Left cardiac atrium (tissue), 4 donors: ENCODE results near the gene LTO1. TPM values are rescaled to one million over a fixed set of nuclear protein-coding genes. Genes with fewer than 3 reads are reported as not detected.
A peak's percentile ranks its signal among the peaks of the same experiment; 100 is the strongest.

Source experiments
- ATAC-seq, 2 donors: fragments of 200-7000 bp; cut with Tn5 transposase; one replicate each; pipeline ENCODE4 v1.9.1; 2020; ENCODE audit warnings: mild to moderate bottlenecking in 2 of 2, moderate library complexity in 2 of 2
- DNase-seq: peaks from one replicate; pipeline ENCODE4 v3.0.0-alpha.2; 2020
- intact Hi-C, 2 donors: fragments of 100-400 bp; cut with DNase I; formaldehyde crosslinking; loops; one replicate each; pipeline versions ENCODE4 v1.14.1 to v1.15.1; 2022 to 2023
- total RNA-seq, 2 donors: library from RNA; stranded (reverse); fragmentation: NEBNext Ultra II Directional; extraction: Animal tissue kit (Norgen Biotek cat#: 25700); gene quantifications; one replicate each; pipeline ENCODE4 v1.2.1, GENCODE V29; 2021
- donor health status: DM: no; HTN: yes; CAD: no.
- donor health status: DM: no; HTN: yes; CAD: no; lungs with severe emphysema.
- donor health status: DM: yes; HTN: yes; CAD: no.
- donor health status: Dilated cardiomyopathy.

Gene LTO1
- total RNA-seq, 2 donors from 2014 or later: 10.5 to 12.1 TPM

DNA sequence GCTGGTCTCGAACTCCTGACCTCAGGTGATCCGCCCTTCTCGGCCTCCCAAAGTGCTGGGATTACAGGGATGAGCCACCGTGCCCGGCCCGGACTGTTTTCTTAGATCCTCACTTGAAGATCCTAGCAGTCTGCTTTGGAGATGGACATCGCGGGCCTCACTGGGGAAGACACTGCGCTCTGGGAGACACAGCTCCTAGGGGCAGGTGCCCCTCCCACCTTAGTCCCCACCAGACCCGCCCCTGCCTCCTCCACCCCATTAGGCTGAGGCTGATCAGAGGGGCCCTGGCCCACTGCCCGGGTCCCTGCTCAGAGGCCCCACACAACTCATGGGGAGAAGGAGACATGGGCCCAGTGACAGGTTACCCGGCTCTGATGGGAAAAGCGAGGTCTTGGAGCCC lies 11.3 kb upstream of the LTO1 start:
- intact Hi-C loops: loop anchor here (2.0 to 10.0 kb wide), 4 partner anchors 202 to 508 kb away; no protein-coding TSS in a partner anchor
- DNase-seq (no peak), ATAC-seq (no peak)

DNA sequence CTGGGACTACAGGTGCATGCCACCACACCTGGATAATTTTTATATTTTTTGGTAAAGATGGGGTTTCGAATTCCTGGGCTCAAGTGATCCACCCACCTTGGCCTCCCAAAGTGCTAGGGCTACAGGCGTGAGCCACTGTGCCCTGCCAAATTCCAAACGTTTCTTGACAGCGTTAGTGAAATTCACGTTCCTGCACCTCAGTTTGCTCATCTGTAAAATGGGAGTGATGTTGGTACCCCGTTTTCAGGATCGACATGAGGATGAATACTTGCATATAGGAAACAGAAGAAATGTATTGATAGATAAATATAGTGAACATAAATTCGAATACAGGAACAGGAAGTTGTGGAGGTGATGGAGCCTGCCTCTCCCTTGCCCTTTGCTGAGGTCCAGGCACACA lies 10.2 kb upstream of the LTO1 start:
- intact Hi-C loops: loop anchor here (5.0 to 10.0 kb wide), 3 partner anchors 207 to 509 kb away; no protein-coding TSS in a partner anchor
- ATAC-seq (no peak), DNase-seq (no peak)

DNA sequence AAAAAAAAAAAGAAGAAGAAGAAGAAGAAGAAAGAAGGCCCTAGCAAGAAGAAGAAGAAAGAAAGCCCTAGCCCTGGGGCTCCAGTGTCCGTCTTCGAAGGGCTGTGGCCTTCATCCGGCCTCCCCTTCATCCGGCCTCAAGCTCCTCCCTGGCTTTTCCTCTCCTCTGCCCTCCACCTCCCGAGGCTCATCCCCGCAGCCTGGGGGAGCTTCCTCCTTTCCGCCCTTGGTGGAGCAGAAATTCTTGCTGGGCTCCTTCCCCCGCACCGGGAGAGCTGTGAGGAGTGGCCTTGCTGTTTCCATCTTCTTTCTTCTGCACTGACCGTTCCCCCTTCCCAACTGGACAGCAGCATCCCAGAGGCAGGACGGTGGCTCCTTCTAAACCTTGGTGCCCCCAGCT lies 9.5 kb upstream of the LTO1 start:
- DNase-seq (no peak), ATAC-seq (no peak)
- intact Hi-C loops: loop anchor here (5.0 to 10.0 kb wide), 3 partner anchors 208 to 510 kb away; no protein-coding TSS in a partner anchor

DNA sequence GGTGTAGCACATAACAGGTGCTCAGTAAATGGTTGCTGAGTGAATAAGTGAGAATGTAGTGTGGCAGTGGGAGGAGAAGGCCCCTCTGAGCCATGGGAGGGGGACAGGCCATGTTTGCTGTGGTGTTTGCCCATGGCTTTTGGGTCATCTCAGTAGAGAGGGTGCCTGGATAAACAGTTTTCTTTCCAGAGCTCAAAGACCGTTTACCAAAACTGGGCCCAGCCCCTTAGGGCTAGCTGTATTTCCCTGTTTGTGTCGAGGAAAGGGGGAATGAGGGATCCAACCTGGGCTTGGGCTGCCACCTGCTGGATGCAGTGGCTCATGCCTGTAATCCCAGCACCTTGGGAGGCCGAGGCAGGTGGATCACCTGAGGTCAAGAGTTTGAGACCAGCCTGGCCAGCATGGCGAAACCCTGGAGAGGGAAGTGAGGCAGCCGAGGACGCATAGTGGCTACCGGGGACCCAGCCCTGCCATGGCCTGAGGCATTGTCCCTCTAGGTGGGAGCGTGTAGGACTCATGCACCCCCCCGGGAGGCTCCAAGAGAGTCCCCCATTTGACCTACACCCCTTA lies 8.7 kb upstream of the LTO1 start:
- DNase-seq (no peak), ATAC-seq (no peak)
- intact Hi-C loops: loop anchor here in 1 of 2 donors (10.0 kb wide), 1 partner anchor 511 kb away; no protein-coding TSS in a partner anchor

DNA sequence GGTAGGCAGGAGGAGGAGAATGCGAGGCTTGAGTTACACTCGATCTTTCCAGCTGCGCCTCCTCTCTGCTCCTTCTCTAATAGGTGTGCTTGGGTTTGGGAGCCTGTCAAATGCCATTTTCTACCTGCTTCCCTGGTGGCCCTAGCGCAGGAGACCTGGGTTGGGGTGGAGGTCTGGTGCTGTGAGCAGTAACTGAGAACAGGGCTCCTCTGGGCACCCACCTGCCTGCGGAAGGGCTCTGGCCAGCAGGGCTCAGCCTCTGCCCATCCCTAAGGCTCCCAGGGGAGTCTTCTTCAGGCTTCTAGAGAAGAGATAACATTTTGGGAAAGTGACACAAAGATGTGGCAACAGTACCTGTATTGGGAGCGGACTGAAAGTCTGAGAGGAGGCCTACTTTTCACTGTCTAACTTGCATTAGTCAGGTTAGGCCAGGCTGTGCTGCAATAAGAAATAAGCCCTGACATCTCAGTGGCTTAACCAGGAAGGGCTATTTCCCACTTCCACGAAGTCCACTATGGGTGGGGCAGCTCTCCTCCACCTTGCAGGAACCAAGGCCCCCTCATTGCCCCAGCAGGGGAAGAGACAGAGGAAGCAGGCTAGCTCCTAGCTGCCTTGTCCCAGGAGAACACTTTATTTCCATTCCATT lies 7.7 kb upstream of the LTO1 start:
- DNase-seq: no peak
- no peak for ATAC-seq
- intact Hi-C loops: loop anchor here in 1 of 2 donors (10.0 kb wide), 1 partner anchor 512 kb away; no protein-coding TSS in a partner anchor

DNA sequence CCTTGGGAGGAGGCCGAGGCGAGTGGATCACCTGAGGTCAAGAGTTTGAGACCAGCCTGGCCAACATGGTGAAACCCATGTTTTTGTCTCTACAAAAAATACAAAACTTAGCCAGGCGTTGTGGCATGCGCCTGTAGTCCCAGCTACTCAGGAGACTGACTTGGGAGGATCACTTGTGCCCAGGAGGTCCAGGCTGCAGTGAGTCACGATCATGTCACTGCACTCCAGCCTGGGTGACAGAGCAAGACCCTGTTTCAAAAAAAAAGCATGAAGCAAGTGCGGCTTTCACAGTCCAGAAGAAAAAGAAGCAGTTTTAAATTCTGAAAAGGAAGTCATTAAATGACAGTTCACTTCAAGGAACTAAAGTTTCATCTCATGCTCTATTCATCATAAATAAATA lies 7.1 kb upstream of the LTO1 start:
- intact Hi-C loops: loop anchor here in 1 of 2 donors (10.0 kb wide), 1 partner anchor 513 kb away; no protein-coding TSS in a partner anchor
- no peak for ATAC-seq

DNA sequence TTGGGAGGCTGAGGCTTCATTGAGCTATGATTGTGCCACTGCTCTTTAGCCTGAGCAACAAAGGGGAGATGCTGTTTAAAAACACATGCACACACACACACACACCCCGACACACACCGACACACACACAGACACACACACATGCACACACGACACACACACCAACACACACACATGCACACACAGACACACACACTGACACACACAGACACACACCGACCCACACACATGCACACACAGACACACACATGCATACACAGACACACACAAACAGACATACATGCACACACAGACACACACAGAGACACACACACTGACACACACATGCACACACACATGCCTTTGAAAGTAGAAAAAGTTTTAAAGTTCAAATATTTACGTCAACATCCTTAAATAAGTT lies 5.5 kb upstream of the LTO1 start:
- ATAC-seq (no peak), DNase-seq (no peak)
- intact Hi-C loops: loop anchor here in 1 of 2 donors (10.0 kb wide), 1 partner anchor 514 kb away; no protein-coding TSS in a partner anchor

More for the DNA sequence above, 7.1 kb upstream of the LTO1 start:
- DNase-seq: no peak

DNA sequence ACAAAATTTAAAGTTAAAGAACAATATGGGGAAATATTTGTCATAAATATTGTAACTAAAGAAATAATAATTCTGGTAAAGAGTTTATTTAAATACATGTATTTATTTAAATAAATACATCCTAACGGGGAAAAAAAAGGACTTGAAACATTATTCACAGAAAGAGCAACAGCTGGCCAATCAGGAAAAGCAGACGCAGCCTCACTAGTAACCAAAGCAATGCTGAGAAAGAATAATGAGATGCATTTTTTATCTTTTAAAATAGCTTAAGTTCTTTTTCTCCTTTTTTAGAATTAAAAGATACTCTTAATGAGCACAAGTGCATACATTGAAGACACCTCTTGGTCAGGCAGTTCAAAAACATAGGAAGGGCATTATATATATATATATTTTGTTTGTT lies 2.6 kb upstream of the LTO1 start:
- intact Hi-C loops: no loop called here
- no peak for ATAC-seq
- DNase-seq: no peak

DNA sequence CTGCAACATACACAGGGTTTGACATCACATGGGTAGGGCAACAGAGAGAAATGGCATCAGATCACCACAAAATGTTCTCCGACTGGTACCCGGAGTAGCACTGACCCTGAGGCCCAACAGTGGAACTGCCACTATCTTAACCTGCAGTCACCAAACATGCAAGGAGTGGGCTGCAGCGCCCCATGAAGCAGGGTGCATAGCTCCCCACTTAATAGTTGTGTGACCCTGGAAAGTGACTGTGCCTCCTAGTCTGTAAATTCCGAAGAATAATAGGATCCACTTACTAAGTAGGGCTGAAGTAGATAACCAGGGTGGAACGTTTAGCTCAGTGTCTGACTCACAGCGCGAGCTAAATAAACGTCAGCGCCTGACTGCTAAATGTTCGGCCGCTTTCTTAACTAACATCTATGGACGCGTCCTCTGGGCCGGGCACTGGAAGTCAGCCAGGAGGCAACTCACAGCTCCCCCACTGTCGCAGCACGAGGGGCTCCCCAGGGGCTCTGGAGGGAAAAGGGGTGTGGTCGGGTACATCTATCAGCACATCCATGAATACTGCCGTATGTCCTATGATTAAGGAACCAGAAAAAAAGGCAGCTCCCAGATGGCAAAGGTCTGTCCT lies 777 bp downstream of the LTO1 start:
- intact Hi-C loops: loop anchor here in 1 of 2 donors (5.0 kb wide), 1 partner anchor 572 kb away; no protein-coding TSS in a partner anchor
- peak; percentile 61 for DNase-seq
- ATAC-seq: peak in 1 of 2 donors; percentile 40

DNA sequence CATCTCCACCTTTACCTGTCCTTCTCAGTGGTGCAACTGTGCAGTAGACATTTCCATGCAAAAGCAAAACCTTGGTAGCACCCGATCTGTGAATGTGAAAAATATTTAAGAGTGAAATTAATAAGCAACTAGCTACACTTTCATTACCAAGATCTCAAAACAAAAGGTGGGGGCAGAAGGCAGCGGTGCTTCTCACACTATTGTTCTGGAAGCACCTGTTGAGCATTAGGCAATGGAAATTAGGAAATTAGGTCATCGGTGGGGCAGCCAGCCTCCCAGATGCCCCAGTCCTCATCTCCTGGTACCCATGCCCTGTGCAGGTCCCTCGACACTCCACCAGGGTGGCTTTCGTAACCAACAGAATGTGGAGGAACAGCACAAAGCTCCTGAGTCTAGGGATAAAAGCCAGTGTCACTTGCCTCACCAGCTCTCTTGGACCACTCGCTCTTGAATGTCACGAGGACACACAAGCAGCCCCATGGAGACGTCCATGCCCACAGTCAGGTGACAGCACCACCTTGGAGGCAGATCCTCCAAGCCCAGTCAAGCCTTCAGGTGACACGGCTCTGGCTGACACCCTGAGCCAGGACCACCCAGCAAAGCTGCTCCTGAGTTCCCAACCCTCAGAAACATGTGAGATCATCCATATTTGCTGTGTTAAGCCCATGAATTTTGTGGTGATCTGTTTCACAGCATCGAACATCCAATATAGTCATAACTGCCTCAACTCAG lies 3.3 kb downstream of the LTO1 start:
- no peak for ATAC-seq
- intact Hi-C loops: loop anchor here (2.0 to 5.0 kb wide), 2 partner anchors 570 to 571 kb away; no protein-coding TSS in a partner anchor

DNA sequence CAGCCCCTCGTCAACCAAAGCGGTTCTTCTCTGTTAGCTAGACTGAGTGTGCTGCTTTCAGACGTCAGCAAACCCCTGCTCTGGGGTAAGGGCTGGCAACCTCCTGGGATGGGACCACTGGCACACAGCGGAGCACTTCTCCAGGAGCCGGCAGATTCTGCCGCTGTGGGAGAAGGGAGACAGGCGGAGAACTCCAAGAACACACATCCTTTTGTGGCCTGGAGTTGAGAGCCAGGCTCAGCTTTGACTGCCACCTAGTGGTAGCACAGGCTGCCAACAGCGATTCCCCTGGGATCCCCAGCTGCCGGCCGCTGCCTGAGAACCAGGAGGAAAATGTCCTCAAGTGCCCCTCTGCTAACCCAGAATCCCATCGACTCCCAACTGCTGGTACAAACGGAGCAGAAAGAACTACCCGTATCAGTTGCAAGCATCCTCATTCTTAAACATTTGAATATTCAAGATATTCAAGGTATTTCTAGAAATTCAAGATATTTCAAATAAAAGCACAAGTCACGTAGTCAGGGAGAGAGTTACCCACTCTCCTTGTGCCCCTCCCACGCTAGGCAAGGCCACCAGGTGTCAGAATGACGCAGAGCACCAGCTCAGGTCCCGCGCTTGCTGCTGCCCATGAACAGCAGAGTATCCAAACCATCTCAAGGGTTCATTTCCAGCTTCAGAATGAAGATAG lies 4.9 kb downstream of the LTO1 start:
- ATAC-seq (peak; percentile 59 to 77), DNase-seq (peak; percentile 84)
- intact Hi-C loops: loop anchor here (2.0 to 5.0 kb wide), 2 partner anchors 568 to 570 kb away; no protein-coding TSS in a partner anchor

More for the DNA sequence above, 3.3 kb downstream of the LTO1 start:
- no peak for DNase-seq

DNA sequence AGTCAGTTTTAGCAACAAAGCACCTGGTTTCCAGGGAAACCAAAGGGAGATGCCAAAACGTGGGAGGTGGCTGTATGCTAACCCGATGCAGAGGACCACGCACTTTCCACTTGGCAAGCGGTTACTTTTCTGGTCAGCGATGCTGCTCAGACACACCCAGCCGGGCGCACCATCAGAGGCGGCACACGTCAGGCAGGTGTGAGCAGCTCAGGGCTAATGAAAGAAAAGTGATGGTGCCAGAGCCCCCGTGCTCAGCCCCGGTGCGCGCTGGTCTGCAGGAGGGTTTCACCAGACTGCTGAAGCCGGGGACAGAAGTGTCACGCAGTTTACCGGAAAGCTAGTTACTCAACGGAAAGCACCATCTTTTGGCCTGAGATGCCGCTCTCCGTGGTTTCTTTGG lies 5.7 kb downstream of the LTO1 start:
- intact Hi-C loops: no loop called here
- ATAC-seq (no peak), DNase-seq (no peak)

DNA sequence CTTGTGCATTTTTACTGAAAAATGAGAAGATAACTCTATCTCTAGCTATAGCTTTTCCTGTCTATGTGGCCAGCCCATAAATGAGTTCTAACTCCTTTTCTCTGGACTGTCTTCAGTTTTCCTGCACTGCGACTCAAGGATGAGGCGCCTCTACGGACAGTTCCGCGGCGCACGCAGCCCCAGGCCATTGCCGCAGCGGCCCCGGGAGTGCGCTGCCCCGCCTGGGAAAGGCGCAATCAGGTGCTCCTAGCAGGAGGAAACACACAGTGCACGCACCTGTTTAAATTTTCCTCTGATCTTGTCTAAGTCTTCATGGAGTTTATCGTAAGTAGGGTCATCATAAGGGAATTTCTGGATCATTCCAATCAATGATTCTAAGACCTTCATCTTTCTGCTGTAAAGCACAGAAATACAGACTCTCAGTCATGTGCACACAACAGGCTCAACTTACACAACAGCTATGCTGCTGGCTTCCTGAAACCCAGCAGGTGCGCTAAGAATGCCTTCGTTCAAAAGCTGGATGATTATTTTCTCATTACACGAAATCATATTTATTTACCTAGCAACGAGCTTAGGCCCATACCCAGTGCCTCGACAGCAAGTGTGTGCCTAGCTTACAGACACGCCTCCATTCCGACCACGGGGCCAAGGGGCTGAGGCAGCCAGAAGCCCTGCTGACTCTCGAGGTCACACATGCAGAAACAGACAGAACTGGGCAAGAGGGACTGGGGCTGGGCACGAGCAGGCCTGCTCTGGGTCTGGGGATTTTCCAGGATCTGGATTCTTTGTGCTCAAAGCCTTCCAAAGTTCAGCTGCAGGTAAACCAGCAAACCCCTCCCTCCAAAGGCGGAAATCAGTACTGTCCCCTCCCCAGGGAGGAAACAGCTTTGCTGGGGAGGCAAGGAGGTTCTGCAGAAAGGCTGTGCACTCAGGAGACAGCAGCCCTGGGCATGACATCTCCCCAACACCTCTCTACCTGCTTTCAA lies 7.2 kb downstream of the LTO1 start:
- intact Hi-C loops: no loop called here
- DNase-seq: no peak
- no peak for ATAC-seq

DNA sequence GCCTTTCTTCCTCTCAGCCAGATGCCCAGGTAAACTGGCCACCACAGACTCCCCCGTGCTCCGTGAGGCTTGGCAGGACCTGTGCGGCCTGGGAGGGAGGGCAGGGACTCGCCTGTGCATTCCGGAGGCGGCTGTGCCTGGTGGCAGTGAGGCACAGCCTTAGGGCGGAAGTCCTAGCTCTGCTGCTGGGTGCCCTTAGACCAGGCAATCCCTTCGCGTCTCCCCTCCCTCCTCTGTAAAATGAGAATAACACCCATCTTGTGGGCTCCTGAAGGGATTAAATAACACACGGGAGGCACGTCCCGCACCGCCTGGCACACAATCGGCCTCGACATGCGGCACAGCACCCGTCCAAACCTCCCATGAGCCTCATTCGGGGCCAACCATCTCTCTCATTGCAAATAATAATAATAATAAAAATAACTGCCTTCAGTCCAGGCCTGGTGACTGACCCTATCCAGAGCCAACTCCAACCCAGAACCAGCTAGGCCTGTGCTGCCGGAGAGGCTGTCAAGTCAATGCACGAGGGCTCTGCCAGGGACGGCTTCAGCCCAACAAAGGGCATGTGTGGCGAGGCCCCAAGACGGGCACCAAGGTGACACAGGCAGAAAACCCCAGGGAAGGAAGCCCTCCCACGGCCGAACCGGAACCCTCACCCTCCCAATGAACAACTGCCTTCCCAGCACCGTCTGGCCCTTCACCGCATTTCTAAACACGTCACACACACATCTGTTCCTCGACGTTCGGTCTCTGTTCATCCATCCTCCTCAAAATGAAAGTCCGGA lies 8.2 kb downstream of the LTO1 start:
- intact Hi-C loops: no loop called here
- ATAC-seq: no peak
- no peak for DNase-seq

DNA sequence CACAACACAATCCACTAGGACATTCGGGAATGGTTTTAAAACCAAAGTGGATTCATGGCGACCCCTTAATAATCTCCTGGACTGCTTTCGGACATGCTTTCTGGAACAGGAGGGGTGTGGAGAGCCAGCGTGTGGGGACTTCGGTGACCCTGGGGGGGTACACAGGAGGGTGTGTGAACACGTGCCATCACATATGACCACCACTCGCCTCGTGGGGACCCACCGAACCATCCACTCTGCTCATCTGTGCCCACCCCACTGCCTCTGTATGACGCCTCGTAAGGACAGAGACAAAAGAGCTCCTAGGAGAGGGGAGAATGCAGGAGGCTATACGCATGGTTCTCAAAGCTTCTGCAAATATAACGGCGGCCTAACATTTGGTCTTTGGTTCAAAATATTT lies 8.9 kb downstream of the LTO1 start:
- no peak for ATAC-seq
- no peak for DNase-seq
- intact Hi-C loops: no loop called here

DNA sequence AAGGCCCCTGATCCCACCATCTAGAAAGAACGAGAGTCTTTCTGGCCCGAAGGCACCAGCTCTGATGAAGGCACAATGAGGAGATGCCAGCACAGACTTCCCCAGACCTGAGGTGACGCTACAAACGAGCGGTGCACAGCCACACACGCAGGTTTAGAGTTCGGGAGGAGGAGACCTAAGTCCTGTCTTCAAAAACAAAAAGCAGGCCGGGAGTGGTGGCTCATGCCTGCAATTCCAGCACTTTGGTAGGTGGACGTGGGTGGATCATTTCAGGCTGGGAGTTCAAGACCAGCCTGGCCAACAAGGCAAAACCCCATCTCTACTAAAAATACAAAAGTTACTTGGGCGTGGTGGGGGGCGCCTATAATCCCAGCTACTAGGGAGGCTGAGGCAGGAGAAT lies 9.5 kb downstream of the LTO1 start:
- ATAC-seq: no peak
- intact Hi-C loops: no loop called here
- no peak for DNase-seq

DNA sequence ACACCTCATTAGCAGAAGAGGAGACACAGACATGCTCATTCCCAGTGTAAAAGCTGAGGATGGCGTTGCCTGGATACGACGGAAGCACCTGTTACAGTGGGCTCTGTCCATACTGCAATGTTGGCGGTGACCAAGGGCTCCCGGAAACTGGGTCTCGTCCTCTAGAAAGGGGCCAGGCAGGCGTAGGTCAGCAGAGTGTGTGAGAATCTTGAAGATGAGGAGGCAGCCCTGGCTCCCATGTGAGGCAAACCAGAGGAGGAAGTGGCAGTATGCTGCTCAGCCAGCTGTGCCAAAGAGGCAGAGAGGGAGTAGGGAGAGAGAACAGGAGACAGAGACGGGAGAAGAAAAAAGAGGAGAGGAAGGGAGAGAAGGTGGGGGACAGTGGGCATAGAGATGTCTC lies 10.3 kb downstream of the LTO1 start:
- no peak for ATAC-seq
- DNase-seq: no peak
- intact Hi-C loops: no loop called here
